Stimulated activated CD8-positive, alpha-beta memory T cell treated with anti-CD3 and anti-CD28 coated beads, Interleukin-4, amount 100 ng/mL, for 1 hour (primary cell): ENCODE results near the gene DOCK1.

Experiments used
- DNase-seq, 2 donors: peaks; one replicate each; pipeline ENCODE4 v3.0.0-alpha.2; 2020; ENCODE audit warnings: low read depth in 2 of 2, low spot score in 1 of 2

DOCK1 gene

DNA sequence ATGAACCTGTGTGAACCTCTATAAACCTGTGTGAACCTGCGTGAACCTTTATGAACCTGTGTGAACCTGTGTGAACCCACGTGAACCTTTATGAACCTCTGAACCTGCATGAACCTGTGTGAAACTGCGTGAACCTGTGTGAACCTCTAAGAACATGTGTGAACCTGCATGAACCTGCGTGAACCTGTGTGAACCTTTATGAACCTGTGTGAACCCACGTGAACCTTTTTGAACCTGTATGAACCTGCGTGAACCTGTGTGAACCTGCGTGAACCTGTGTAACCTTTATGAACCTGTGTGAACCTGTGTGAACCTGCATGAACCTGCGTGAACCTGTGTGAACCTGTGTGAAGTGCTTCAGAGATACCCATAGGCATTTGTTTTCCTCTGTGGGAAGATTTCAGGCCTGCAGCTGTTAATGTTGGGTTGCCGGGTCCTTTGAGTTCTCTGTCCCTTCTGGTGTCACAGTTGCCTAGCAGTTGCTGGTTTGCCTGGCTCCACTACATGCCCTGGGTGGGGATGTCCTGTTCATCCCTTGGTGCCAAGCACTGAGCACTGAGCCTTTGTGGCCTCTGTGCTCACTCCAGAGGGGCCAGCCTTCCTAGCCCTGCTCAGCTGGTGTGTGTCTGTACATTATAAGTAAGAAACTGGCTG lies 97.9 kb downstream of the DOCK1 start:
- no peak for DNase-seq

DNA sequence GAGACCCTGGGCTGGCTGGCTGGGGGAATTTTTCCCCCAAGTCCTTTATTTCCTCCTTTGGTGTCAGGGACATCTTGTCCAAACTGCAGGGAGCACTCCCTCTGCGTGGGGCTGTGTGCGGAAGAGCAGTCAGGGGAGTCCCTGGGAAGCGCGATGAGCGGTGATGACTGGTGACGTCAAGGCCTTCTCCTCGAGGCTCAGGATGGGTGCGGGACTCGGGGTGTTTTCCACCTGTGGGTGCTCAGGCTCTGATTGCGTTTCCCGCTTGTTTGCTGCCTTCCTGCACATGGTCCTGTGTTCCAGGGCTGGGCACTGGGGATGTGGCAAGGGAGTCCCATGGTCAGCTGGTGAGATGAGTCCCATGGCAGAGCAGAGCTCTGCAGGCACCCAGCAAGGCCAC lies 101.2 kb downstream of the DOCK1 start:
- DNase-seq = no peak

DNA sequence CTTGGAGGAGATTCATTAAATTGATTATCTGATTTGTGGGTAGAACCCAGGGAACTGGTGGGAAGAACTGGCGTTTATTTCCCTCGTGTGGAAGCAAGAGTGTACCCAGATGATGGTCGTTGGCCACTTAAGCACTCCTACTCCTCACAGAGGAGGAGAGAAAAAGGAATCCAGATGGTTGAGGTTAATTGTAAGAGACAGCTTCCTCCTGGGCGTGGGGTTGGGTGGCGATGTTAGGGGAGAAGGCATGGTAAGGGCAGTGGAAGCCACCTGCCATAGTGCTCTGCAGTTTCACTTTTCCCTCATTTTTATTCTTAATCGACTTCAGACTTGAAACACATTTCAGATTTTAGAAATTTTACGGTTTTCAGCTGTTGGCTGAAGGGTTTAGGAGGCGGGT lies 104.1 kb downstream of the DOCK1 start:
- no peak for DNase-seq

DNA sequence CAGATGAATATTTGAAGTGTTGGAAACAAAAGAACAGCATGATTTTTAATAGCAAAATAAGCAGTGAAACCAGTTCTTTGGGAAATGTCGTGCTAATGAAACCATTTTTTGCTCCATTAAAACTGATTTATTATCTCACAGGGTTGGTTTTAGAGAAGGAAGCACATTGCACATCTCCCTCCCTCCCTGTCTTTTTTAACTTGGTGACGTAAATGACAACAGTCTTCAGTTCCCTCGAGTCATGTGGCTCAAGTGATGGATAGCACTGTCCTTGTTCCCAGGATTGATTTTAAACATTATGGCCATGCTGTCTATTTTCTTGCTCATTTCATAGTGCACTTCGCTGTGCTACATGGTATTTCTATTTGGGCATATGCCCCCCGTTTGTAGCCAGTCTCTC lies 105.9 kb downstream of the DOCK1 start:
- DNase-seq = no peak

DNA sequence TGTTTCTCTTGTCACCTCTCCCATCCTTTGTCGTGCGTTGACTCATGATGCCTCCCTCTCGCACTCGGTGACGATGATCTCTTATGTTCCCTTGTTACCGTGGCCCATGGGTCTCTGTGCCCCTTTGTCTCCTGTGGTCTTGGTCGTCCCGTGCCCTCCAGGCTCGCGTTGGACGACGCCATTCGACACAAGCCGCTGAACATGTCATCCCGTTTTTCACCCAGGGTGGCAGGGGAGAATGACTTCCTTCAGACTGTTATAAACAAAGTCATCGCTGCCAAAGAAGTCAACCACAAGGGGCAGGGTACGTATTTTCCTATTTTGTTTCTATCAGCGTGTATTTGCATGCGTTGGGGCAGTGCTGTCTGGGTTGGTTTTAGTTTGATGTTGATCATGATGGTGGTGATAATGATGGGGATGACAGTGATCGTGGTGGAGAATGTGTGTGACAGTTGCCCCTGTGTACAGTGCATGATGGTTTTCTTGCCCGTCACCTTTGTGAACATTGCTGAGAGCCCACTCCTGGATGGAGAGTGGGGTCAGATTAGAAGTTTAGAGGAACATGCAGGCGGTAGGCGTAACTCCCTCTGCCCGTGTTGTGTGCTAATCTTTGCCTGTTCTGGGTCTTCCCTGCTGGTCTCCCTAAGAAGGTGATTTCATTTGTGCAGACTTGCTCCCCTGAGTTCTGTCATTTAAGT lies 107.0 kb downstream of the DOCK1 start:
- DNase-seq = no peak

DNA sequence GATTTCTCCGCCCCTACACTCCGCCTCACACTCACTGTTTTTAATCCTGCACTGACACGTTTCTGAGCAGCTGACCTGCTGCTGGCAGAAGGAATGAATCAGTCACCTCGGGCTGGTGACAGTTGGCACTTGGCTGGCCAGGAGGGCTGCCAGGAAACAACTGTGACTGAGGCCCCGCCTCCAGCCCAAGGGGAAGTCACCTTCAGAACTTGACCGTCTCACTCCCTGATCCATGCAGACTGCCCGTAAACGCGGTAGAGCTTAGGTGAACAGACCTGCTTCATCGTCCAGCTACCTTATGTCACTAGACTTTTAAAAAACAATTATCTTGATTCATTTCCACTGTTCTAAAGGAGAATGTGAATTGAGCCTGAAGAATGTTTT lies 107.5 kb downstream of the DOCK1 start:
- DNase-seq = no peak

DNA sequence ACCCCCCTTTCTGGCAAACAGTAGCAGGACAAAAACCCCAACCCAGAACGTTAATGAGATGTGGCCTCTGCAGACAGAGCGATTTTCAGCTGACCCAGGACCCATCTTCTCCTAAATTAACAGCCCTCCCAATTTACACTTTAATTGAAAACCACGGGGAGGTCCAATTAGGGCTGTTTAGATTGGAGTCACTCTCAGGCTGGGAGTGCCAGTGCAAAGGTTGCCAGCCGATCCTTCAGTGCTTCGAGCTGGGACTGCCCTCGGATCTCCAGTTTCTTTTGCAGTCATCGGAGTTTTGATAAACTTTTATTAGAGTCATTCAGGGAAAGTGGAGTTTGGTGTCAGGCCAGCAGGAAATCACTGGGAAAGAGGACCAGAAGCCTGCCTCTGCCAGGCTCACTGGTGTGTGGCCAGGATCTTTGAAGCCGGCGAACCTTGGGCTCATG lies 108.0 kb downstream of the DOCK1 start:
- DNase-seq = no peak

DNA sequence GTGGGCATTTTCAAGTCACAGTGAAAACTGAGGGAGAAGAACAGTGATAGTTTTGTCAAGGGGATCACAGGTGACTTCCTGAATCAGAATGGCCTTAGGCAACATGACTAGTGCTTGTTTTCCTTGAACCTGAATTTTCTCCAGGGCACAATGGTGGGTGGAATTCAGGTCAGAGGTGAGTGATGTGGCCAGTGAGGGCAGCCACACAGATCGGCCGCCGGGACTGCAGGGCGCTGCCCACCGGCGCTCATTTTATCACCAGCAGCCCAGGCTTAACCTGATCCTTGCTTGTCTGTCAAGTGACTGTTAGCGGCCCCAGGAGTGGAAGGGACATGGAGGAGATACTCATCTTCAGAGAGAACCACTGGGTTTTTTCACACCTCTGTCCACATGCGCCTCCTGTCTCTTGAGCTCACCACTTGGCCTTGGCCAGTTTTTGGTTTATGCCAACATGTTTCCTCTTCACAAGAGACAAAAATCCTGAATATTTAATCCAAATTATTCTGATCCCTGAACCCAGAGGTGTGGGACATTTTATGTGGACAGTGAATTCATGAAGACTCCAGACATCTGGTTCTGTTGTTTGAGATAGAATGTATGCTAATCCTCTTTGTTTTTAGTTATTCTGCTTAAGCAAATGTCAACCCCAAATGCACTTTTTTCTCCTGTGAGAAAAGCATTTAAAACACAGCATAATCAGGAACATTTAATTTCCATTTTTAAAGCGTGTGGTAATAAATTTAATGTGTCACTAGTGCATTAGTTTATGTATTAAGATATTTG lies 108.7 kb downstream of the DOCK1 start:
- no peak for DNase-seq

DNA sequence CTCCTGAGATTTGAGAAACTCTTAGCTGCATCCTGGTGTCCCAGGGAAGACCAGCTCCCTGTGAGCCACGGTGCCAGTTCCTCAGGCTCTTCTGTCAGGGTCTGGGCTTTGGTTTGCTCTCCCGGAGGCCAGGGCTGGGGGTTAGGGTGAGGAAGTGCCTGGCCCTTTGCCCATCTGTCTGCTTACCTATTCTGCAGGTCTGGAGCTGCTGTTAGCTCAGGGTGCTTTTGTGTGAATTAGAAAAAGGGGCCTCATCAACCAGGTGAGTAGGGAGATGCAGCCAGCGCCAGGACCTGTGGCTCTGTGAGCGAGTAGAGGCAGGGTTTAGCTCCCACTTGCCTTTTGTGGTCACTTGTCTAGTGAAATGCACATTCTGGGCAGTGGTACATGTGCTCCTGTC lies 109.4 kb downstream of the DOCK1 start:
- DNase-seq = no peak

DNA sequence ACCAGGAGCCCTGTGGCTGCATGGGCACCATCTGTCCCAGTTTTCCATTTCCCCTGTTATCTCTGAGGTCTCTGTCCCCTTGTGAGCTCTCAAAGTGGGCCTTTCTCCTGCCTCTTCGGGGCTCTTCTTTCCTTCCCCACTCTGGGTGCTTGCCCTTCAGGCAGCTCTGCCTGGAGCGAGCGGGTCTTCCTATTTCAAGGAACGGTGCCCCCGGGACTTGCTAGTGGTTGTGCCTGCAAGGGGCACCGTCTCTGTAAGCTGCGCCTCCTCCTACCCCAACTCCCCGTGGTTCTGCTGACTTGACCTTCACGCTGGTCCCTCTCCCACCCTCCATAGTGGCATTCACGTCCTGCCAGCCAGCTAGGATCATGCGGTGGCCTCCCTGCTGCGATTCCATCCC lies 110.1 kb downstream of the DOCK1 start:
- no peak for DNase-seq

DNA sequence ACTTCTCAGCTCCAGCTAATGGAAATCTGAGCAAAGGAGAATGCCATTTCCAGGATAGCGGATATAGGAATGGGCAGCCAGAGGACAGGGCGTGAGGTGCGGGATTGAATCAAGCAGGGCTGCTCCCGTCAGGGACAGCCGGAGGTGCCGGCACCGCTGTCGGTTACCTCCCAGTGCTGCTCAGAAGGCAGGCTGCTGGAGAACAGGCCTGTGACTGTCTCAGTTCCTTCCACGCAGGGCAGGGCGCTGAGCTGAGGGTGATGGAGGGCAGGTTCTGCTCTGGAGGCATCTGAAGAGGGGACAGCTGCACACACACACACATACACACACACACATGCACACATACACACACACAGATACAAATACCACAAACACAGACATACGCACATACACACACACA lies 111.1 kb downstream of the DOCK1 start:
- DNase-seq = no peak

DNA sequence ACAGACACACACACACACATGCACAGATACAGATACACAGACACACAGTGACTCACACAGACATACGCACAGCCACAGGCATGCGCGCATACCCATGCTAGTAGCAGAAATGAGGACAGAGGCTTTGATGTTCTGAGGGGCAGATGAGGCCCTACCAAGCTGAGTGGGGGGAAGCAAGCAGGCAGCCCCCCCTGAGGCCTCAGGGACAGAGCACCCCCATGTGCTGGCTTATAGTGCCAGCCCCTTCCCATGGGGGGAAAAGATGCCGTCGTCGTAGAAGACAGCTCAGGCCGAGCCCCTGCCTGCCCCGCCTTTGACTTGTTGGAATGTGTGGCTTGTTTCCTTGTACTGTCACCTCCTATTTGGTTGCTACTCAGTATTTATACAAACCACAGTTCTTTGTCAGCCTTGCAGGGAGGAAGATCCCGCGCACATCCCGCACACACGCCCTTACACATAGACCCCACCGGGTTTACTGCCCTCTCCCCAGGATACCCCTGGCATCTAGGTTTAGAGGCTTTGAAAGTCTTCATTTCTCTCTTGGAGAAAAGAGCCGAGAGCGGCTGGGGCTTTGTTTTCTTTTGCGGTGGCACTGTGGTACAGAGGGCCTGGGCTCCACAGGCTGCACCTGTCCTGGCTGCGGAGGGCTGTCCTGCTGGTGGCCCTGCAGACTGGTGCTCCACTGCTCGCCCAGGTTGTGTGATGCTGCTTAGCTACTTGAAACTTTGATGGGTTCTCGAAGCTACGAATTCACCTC lies 112.5 kb downstream of the DOCK1 start:
- no peak for DNase-seq

DNA sequence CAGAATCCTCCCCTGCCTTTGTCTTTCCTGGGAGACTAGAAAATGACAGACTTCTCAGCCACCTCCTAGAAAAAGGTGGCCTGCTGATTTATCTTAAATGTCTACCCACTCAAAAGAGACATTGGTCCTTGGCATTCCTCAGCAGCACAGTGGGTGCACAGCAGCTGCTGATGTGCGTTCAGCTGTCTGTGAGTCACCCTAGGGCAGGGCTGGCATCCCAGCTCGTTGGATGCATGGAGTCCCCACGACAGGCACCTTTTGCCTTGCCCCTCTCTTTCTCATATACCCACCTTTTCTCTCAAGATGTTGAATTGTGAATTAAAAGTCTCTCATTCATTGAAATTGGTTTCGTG lies 113.0 kb downstream of the DOCK1 start:
- DNase-seq = no peak

DNA sequence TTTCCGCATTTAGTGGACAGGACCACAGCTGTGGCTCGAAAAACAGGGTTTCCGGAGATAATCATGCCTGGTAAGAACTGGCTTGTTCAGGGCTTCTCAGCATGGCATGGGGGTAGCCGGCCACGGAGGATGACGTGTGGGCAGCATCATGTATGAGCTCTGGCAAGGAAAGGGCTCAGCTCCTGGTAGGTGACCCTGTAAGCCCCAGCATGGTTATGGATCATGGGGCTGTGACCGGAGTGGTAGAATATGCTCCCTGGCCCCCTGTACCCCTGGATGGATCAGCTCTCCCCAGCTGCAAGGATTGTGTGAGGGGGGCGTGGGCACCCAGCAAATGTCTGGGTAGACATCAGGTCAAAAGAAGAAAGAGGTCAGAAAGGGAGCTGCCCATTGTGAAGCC lies 113.5 kb downstream of the DOCK1 start:
- no peak for DNase-seq

DNA sequence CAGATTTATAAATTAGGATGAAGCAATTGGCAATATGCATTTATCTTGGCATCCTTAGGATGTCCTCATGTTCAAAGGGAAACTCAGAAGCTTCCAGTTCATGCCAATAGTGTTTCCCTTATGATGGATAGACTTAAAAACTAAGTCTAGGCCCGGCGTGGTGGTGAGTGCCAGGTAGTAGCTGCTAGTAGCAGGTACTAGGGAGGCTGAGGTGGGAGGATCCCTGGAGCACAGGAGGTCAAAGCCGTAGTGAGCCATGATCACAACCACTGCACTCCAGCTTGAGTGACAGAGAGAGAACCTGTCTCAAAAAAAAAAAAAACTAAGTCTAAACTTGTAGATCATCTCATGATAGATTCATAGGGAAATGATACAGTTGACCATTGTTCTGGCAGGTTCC lies 115.0 kb downstream of the DOCK1 start:
- DNase-seq = no peak

DNA sequence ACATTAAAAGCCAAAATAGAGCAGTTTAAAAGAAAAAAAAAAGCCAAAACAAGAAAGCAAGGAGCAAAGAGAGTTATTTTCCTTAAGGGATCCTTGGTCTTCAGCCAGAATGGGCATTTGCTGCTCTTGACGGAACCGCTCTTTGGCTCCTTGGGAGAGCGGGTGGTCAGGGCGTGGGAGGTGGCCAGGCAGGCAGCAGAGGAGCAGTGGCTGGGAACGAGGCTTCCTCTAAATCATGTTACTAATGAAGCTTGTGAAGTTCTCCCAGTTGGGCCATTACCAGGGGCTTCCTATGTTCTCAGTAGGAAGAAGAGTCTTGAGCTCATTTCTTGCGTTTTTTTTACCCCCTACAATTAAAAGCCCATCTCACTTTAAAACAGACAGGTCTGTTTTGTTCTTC lies 116.6 kb downstream of the DOCK1 start:
- DNase-seq = no peak

DNA sequence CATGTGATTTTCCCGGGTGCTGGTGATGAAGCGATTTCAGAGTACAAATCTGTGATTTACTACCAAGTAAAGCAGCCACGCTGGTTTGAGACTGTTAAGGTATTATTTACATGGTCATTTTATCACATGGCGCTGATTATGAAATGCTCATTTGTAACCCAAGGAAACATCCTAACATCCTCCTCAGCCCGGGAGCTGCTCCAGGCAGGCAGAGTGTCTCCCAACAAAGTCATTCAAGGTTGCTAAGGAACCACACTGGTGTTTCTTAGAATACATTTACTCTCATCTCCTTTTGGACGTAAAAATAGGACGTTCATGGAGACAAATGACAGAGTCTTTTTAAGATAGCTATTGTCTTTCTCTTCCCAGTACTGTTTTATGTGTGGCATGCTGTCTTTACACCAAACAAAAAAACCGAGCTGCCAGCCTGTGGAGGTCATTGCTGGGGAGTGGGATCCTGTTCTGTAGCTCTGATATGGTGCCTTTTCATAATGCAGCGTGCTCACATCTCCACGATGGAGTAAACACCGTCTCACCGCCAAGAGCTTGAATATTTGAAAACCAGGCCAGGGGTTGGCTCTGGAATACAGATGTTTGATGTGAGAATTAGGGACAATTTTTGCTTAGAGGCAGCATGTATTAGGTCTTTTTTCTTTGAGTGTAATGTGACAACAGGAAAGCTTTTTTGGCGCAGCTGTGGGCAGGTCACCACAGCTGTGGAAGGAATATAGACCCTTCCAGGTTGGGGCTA lies 119.6 kb downstream of the DOCK1 start:
- no peak for DNase-seq

DNA sequence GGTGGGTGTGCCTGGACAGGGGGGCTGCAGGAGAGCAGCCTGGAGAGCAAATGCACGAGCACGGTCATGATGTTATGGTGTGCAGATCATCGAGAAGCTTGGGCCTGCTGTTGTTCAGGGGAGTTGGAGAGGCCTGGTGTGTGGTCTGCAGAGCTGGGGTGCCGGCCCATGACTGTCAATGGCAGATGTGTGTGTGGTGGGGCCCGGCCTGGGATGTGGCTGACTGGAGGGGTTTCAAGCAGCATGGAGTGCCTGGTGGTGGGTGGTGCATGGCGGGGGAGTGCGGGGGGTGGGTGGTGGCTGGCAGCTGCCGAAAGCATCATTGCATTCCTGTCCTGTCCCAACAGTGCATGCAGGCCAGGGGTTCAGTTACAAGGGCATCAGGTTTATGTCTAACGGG lies 122.6 kb downstream of the DOCK1 start:
- DNase-seq = no peak

DNA sequence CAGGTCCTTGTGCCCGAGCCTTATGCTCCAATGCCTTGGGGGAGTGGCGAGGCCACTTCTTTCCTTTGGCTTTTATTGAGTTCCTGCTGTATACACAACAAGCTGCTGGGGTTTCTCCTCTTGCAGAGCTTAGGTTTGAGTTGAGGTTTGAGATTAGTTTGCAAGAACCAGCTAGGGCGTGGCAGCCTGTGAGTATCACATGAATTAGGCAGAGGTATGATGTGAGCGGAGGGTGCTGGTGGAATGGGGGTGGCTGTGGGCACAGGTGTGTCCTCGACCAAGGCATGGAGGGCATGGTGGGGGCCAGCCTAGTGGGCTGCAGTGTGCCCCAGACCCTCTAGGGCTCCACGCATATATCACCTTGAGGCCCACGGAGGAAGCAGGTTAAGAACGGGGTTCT lies 123.3 kb downstream of the DOCK1 start:
- no peak for DNase-seq

DNA sequence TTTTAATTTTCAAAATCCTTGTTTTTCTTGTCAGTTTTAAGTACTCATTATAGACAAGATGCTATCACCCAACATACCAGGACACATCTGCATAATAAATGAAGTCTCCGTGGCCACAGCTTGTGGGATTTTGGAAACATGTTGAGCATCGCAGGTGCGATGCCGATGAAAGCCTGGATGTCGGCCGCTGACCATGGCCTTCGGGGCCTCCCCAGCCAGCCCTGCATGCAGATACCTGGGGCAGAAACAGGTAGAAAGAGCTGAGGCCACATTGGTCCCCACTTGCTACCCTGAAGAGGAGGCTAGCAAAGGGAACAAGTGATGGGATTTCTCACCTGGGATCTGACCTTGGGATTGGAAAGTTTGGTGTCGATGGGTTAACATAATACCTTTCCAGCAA lies 123.8 kb downstream of the DOCK1 start:
- DNase-seq = no peak
